Adrenal gland (tissue), 12 donors: Measurements from ENCODE around the gene APOLD1. TPM values are rescaled to one million over a fixed set of nuclear protein-coding genes. Genes with fewer than 3 reads are reported as not detected.

Experiments
- DNase-seq, 7 donors: peaks; one replicate each; pipeline ENCODE4 v3.0.0-alpha.2; 2019 to 2020
- H3K27ac ChIP-seq, 5 donors: fragments of 200-600 bp; sonication (generic) in 4 of 5; 1 replicate in 3 of 5; 2 replicates in 2 of 5; pipeline versions ENCODE4 v1.5.1 to v1.8.0; 2016 to 2020; ENCODE audit warnings: mild to moderate bottlenecking in 1 of 5
- H3K27me3 ChIP-seq: fragments of 200-600 bp; 2 replicates; pipeline ENCODE4 v1.8.0; 2021
- H3K36me3 ChIP-seq, 2 donors: fragments of 200-600 bp; replicated peaks in 1 of 2; 1 replicate in 1 of 2; 2 replicates in 1 of 2; pipeline versions ENCODE4 v1.5.1 to v1.8.0; 2018 to 2022
- H3K4me1 ChIP-seq, 2 donors: fragments of 200-600 bp; replicated peaks in 1 of 2; 1 replicate in 1 of 2; 2 replicates in 1 of 2; pipeline versions ENCODE4 v1.5.1 to v1.8.0; 2018 to 2021
- H3K4me3 ChIP-seq, 4 donors: fragments of 200-600 bp; sonication (generic) in 3 of 4; one replicate each; pipeline ENCODE4 v1.5.1; 2016 to 2018
- H3K9me3 ChIP-seq, 3 donors: fragments of 200-600 bp; sonication (generic) in 1 of 3; replicated peaks in 1 of 3; 1 replicate in 2 of 3; 2 replicates in 1 of 3; pipeline versions ENCODE4 v1.5.1 to v1.8.0; 2016 to 2021
- POLR2A ChIP-seq, 2 donors: fragments of 450-650 bp; IDR thresholded peaks; one replicate each; pipeline ENCODE4 v1.6.1; 2017; ENCODE audit warnings: antibody characterized with exemption in 2 of 2, mild to moderate bottlenecking in 2 of 2, moderate library complexity in 1 of 2
- WGBS, 4 donors: extraction: QIAGEN DNeasy Blood & Tissue Kit in 2 of 4; methylation state at CpG; one replicate each; pipeline versions ENCODE4 v1.1.5 to v1.1.7; 2013 to 2017; 5-methylcytosine and 5-hydroxymethylcytosine counted together
- intact Hi-C, 2 donors: fragments of 100-400 bp; cut with DNase I; formaldehyde crosslinking; loops; one replicate each; pipeline versions ENCODE4 v1.14.1 to v1.15.0; 2022 to 2023
- polyA plus RNA-seq, 3 donors: library from polyadenylated mRNA; stranded (reverse); fragments of 200-250 nt in 2 of 3; fragments of 350-450 nt in 1 of 3; fragmentation: Illumina TruSeq in 1 of 3; extraction: RNeasy Lipid Tissue Mini Kit (QIAGEN cat#74804) in 1 of 3; gene quantifications; one replicate each; pipeline ENCODE4 v1.2.3, GENCODE V29; 2013 to 2014
- total RNA-seq, 9 donors: library from RNA; depleted of rRNA in 4 of 9; stranded (reverse); fragments of >200 nt in 4 of 9; fragments of 120-200 nt in 1 of 9; fragmentation: NEBNext Ultra II Directional in 1 of 9; extraction: Animal tissue kit (Norgen Biotek cat#: 25700) in 1 of 9; gene quantifications; one replicate each; pipeline versions ENCODE4 v1.1.0 to v1.2.4, GENCODE V29; 2013 to 2023
- TF ChIP-seq, protein P1 (sequence below), 6 experiments: fragments of 450-650 bp in 4 of 6; fragments of 200-600 bp in 2 of 6; sonication (generic) in 1 of 6; IDR thresholded peaks; 1 replicate in 5 of 6; 2 replicates in 1 of 6; pipeline versions ENCODE4 v1.5.1 to v1.8.0; 2016 to 2021; ENCODE audit warnings: antibody characterized with exemption in 6 of 6, mild to moderate bottlenecking in 2 of 6, moderate library complexity in 1 of 6
- donor health status: healthy with polysubstance abuse.
- donor health status: Bipolar disorder and iron deficiency.
- donor health status: DM: yes; HTN: yes; CAD: no.
- donor health status: DM: no; HTN: no; CAD: no.
- donor health status: DM: no; HTN: no; CAD: no.
- donor health status: DM: yes; HTN: yes; CAD: no.

The APOLD1 gene
- total and polyA plus RNA-seq, 12 donors = 1.2 to 11.5 (median 7.6) TPM

- TF ChIP-seq, protein P1, sequence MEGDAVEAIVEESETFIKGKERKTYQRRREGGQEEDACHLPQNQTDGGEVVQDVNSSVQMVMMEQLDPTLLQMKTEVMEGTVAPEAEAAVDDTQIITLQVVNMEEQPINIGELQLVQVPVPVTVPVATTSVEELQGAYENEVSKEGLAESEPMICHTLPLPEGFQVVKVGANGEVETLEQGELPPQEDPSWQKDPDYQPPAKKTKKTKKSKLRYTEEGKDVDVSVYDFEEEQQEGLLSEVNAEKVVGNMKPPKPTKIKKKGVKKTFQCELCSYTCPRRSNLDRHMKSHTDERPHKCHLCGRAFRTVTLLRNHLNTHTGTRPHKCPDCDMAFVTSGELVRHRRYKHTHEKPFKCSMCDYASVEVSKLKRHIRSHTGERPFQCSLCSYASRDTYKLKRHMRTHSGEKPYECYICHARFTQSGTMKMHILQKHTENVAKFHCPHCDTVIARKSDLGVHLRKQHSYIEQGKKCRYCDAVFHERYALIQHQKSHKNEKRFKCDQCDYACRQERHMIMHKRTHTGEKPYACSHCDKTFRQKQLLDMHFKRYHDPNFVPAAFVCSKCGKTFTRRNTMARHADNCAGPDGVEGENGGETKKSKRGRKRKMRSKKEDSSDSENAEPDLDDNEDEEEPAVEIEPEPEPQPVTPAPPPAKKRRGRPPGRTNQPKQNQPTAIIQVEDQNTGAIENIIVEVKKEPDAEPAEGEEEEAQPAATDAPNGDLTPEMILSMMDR (IDR thresholded peaks at IDR 0.05) = no peak
- no peak for TF ChIP-seq POLR2A (IDR thresholded peaks at IDR 0.05)
- intact Hi-C loops = loop anchor here in 1 of 2 donors (5.0 kb wide), 1 partner anchor 418 kb away; no protein-coding TSS in a partner anchor
- 94 to 99% (median 96%) methylated on average over 2 of the region's 2 CpGs for WGBS, 4 donors
Observed at GRCh38 chr12:12794686-12795085, 9.2 kb downstream of the APOLD1 start.

GRCh38 chr12:12796171-12796570 is 10.7 kb downstream of the APOLD1 start:
- H3K27me3 ChIP-seq = no peaks in the 10 kb centered on the region
- 61 to 89% (median 69%) methylated on average over 3 of the region's 3 CpGs for WGBS, 4 donors
- H3K36me3 ChIP-seq = no peaks in the 10 kb centered on the region
- no peaks in the 10 kb centered on the region for H3K9me3 ChIP-seq
- TF ChIP-seq, protein P1 (IDR thresholded peaks at IDR 0.05) = no peak
- no peak for TF ChIP-seq POLR2A (IDR thresholded peaks at IDR 0.05)
- DNase-seq = no peak
- no peak overlapping the region for H3K4me3 ChIP-seq
- no peaks in the 10 kb centered on the region for H3K4me1 ChIP-seq
- intact Hi-C loops = no loop called here
- no peak overlapping the region for H3K27ac ChIP-seq

More at GRCh38 chr12:12794686-12795085, 9.2 kb downstream of the APOLD1 start:
- Histone ChIP-seq H3K9me3 (no peaks in the 10 kb centered on the region), H3K27me3 (no peaks in the 10 kb centered on the region), H3K36me3 (no peaks in the 10 kb centered on the region), H3K4me3 (no peak overlapping the region), H3K27ac (no peak overlapping the region), H3K4me1 (no peaks in the 10 kb centered on the region)
- no peak for DNase-seq

GRCh38 chr12:12796928-12797793 is 11.7 kb downstream of the APOLD1 start:
- no peak for TF ChIP-seq POLR2A (IDR thresholded peaks at IDR 0.05)
- TF ChIP-seq, protein P1 (IDR thresholded peaks at IDR 0.05) = no peak
- intact Hi-C loops = no loop called here

DNA sequence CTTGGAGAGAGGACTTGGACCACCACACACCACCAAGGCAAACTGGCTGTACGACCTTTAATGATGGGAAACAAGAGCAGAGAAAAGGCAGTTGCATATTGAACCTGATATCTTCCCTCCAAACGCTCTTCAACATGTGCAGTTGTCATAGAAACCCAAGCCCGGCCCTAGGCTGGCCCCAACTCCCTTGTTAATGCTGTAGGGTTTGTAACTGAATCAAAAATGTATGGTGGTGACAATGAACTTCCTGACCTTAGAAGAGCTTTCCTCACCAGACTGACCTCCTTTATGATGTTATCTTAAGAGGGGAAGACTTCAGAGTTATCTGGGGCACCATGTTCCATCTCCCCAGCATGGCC is 12.3 kb downstream of the APOLD1 start:
- H3K9me3 ChIP-seq = no peaks in the 10 kb centered on the region
- no peaks in the 10 kb centered on the region for H3K4me1 ChIP-seq
- H3K27ac ChIP-seq = no peak overlapping the region
- WGBS, 4 donors = 85 to 92% (median 88%) methylated on average over 3 of the region's 3 CpGs
- H3K27me3 ChIP-seq = no peaks in the 10 kb centered on the region
- H3K36me3 ChIP-seq = no peaks in the 10 kb centered on the region
- DNase-seq = no peak
- TF ChIP-seq, protein P1 (IDR thresholded peaks at IDR 0.05) = no peak
- no peak for TF ChIP-seq POLR2A (IDR thresholded peaks at IDR 0.05)
- intact Hi-C loops = no loop called here
- no peak overlapping the region for H3K4me3 ChIP-seq

More at GRCh38 chr12:12796928-12797793, 11.7 kb downstream of the APOLD1 start:
- WGBS, 4 donors = 82 to 90% (median 86%) methylated on average over 9 of the region's 9 CpGs
- H3K27ac ChIP-seq = no peak overlapping the region
- no peaks in the 10 kb centered on the region for H3K27me3 ChIP-seq
- no peak for DNase-seq
- H3K36me3 ChIP-seq = no peaks in the 10 kb centered on the region
- no peaks in the 10 kb centered on the region for H3K9me3 ChIP-seq
- no peaks in the 10 kb centered on the region for H3K4me1 ChIP-seq
- H3K4me3 ChIP-seq = no peak overlapping the region
